GM12878 (cell line): Measurements from ENCODE around the gene RTN4RL1. TPM values are rescaled to one million over a fixed set of nuclear protein-coding genes. Genes with fewer than 3 reads are reported as not detected.

Source experiments
- ATAC-seq: fragments of 200-7000 bp; cut with Tn5 transposase; 3 replicates; pipeline ENCODE4 v1.9.1; 2020; ENCODE audit warnings: mild to moderate bottlenecking, moderate library complexity
- BruUV-seq: library from RNA; stranded (reverse); fragments of 400-500 nt; replicated peaks from 2 replicates; lab custom pipeline; 2021; lab: Mats Ljungman, UMichigan
- CTCF ChIA-PET: fragments of 300-600 bp; sonication (Branson Sonifier 250); formaldehyde crosslinking; extraction: SDS; loops from one replicate; lab custom pipeline; 2021; ENCODE audit warnings: inconsistent platforms; lab: Yijun Ruan, JAX
- POLR2A ChIA-PET: fragments of 350-600 bp; formaldehyde crosslinking; extraction: SDS; loops from one replicate; lab custom pipeline; 2021; ENCODE audit warnings: inconsistent platforms; lab: Charles Lee
- RAD21 ChIA-PET: fragments of 300-600 bp; sonication (Branson Sonifier 250); formaldehyde crosslinking; loops from one replicate; lab custom pipeline; 2023; ENCODE audit warnings: antibody characterized with exemption; ENCODE audit not compliant: unreplicated experiment; lab: Charles Lee
- SMC1A ChIA-PET: fragments of 300-600 bp; sonication (Branson Sonifier 250); formaldehyde crosslinking; loops from one replicate; lab custom pipeline; 2023; ENCODE audit not compliant: unreplicated experiment, uncharacterized antibody; lab: Charles Lee
- DNase-seq: peaks from one replicate; pipeline ENCODE4 v3.0.0-alpha.2; 2011; ENCODE audit warnings: low read depth, low spot score
- FAIRE-seq: peaks from 3 replicates; lab custom pipeline; 2011; peaks lifted over from hg19 to GRCh38; lab: Jason Lieb, UNC
- H2AFZ ChIP-seq: 2 replicates; pipeline ENCODE4 v1.6.0; 2011; ENCODE audit warnings: low read depth, low read length, control low read depth; ENCODE audit not compliant: control insufficient read depth
- H3K27ac ChIP-seq: 2 replicates; pipeline ENCODE4 v1.5.1; 2011; ENCODE audit warnings: control low read depth; ENCODE audit not compliant: control insufficient read depth, insufficient read depth
- H3K27me3 ChIP-seq, 2 experiments: replicated peaks in 1 of 2; 2 replicates each; pipeline versions ENCODE4 v1.6.0 to v1.6.1; 2011; ENCODE audit warnings: low read length in 1 of 2; ENCODE audit not compliant: control insufficient read depth in 2 of 2, insufficient read depth in 2 of 2
- H3K36me3 ChIP-seq, 2 experiments: 2 replicates each; pipeline ENCODE4 v1.5.1; 2011; ENCODE audit warnings: low read length in 1 of 2; ENCODE audit not compliant: control insufficient read depth in 2 of 2, insufficient read depth in 2 of 2
- H3K4me1 ChIP-seq: 2 replicates; pipeline ENCODE4 v1.6.1; 2011; ENCODE audit warnings: mild to moderate bottlenecking, low read length, moderate library complexity, mixed read lengths; ENCODE audit not compliant: control insufficient read depth, insufficient read depth
- H3K4me2 ChIP-seq: 2 replicates; pipeline ENCODE4 v1.6.0; 2011; ENCODE audit warnings: control low read depth; ENCODE audit not compliant: control insufficient read depth, insufficient read depth
- H3K4me3 ChIP-seq: fragments of 200-600 bp; sonication (generic); 2 replicates; pipeline ENCODE4 v1.5.1; 2016
- H3K79me2 ChIP-seq: 2 replicates; pipeline ENCODE4 v1.6.0; 2011; ENCODE audit warnings: low read length; ENCODE audit not compliant: control insufficient read depth, insufficient read depth
- H3K9ac ChIP-seq: 2 replicates; pipeline ENCODE4 v1.8.0; 2011; ENCODE audit warnings: low read length, control low read depth, mixed read lengths; ENCODE audit not compliant: control insufficient read depth, insufficient read depth
- H3K9me3 ChIP-seq: replicated peaks from 3 replicates; pipeline ENCODE4 v1.5.1; 2011; ENCODE audit warnings: mild to moderate bottlenecking, low read length; ENCODE audit not compliant: control insufficient read depth, insufficient read depth
- H4K20me1 ChIP-seq: 2 replicates; pipeline ENCODE4 v1.6.0; 2011; ENCODE audit not compliant: control insufficient read depth, insufficient read depth
- BMI1 ChIP-seq: fragments of 450-650 bp; IDR thresholded peaks from 2 replicates; pipeline ENCODE4 v1.6.1; 2016; ENCODE audit warnings: mild to moderate bottlenecking, moderate library complexity, borderline replicate concordance
- CHD4 ChIP-seq: fragments of 200-600 bp; sonication (generic); IDR thresholded peaks from 2 replicates; pipeline ENCODE4 v1.6.1; 2016; ENCODE audit warnings: mild to moderate bottlenecking
- E2F4 ChIP-seq: IDR thresholded peaks from 2 replicates; pipeline ENCODE4 v1.6.1; 2012; ENCODE audit warnings: low read depth, low read length, improper control_type of control experiment
- FOS ChIP-seq: IDR thresholded peaks from 3 replicates; pipeline ENCODE4 v1.6.1; 2011; ENCODE audit warnings: borderline replicate concordance; ENCODE audit not compliant: insufficient read length; ENCODE audit errors: extremely low read depth
- FOXM1 ChIP-seq: IDR thresholded peaks from 2 replicates; pipeline ENCODE4 v1.6.1; 2012; ENCODE audit warnings: low read depth, mild to moderate bottlenecking, inconsistent platforms, low read length, moderate library complexity
- MTA2 ChIP-seq: fragments of 450-650 bp; IDR thresholded peaks from 2 replicates; pipeline ENCODE4 v1.6.1; 2016; ENCODE audit warnings: low read depth, mild to moderate bottlenecking, moderate library complexity
- NFYA ChIP-seq: IDR thresholded peaks from 2 replicates; pipeline ENCODE4 v1.6.1; 2011; ENCODE audit warnings: low read depth, mild to moderate bottlenecking, low read length, improper control_type of control experiment, borderline replicate concordance
- NR2C1 ChIP-seq: fragments of 450-650 bp; IDR thresholded peaks from 2 replicates; pipeline ENCODE4 v1.6.1; 2017; ENCODE audit warnings: antibody characterized with exemption, mild to moderate bottlenecking, moderate library complexity
- RAD51 ChIP-seq: fragments of 450-650 bp; IDR thresholded peaks from 2 replicates; pipeline ENCODE4 v1.6.1; 2016; ENCODE audit warnings: moderate library complexity, mild to moderate bottlenecking, inconsistent platforms
- RELB ChIP-seq: fragments of 450-650 bp; IDR thresholded peaks from 2 replicates; pipeline ENCODE4 v1.6.1; 2017; ENCODE audit warnings: low read depth, mild to moderate bottlenecking, moderate library complexity
- SKIL ChIP-seq: fragments of 450-650 bp; IDR thresholded peaks from 2 replicates; pipeline ENCODE4 v1.6.1; 2017; ENCODE audit warnings: mild to moderate bottlenecking, low read depth, inconsistent platforms; ENCODE audit not compliant: poor library complexity, severe bottlenecking
- SMAD1 ChIP-seq: fragments of 450-650 bp; IDR thresholded peaks from 2 replicates; pipeline ENCODE4 v1.6.1; 2018; ENCODE audit warnings: mild to moderate bottlenecking, low read depth; ENCODE audit not compliant: partially characterized antibody
- SREBF1 ChIP-seq: IDR thresholded peaks from 2 replicates; pipeline ENCODE4 v1.6.1; 2012; ENCODE audit warnings: mild to moderate bottlenecking, low read length
- SRF ChIP-seq, 2 experiments: IDR thresholded peaks; 2 replicates each; pipeline ENCODE4 v1.6.1; 2011; ENCODE audit warnings: low read depth in 2 of 2, low read length in 2 of 2, mild to moderate bottlenecking in 1 of 2, moderate library complexity in 1 of 2
- SUPT20H ChIP-seq: IDR thresholded peaks from 2 replicates; pipeline ENCODE4 v1.6.1; 2011; ENCODE audit warnings: low read depth, mild to moderate bottlenecking, low read length, moderate library complexity, borderline replicate concordance; ENCODE audit not compliant: control insufficient read depth
- TARDBP ChIP-seq: IDR thresholded peaks from 2 replicates; pipeline ENCODE4 v1.6.1; 2016; ENCODE audit warnings: borderline replicate concordance
- TBL1XR1 ChIP-seq: IDR thresholded peaks from 2 replicates; pipeline ENCODE4 v1.6.1; 2012; ENCODE audit warnings: low read depth, low read length, improper control_type of control experiment
- TCF7 ChIP-seq: IDR thresholded peaks from 2 replicates; pipeline ENCODE4 v1.6.1; 2014; ENCODE audit warnings: antibody characterized with exemption, borderline replicate concordance
- WGBS: methylation state at CpG from one replicate; pipeline ENCODE4 v1.1.6; 2016; ENCODE audit warnings: low lambda C conversion rate; ENCODE audit not compliant: insufficient replicate concordance, insufficient coverage; ENCODE audit errors: missing lambda C conversion rate; 5-methylcytosine and 5-hydroxymethylcytosine counted together
- in situ Hi-C: fragments of 300-500 bp; cut with MboI; formaldehyde crosslinking; loops from 9 replicates; pipeline ENCODE4 v1.14.3; 2018; ENCODE audit warnings: mixed read lengths
- intact Hi-C: fragments of 100-400 bp; cut with micrococcal nuclease; formaldehyde crosslinking; loops from one replicate; pipeline ENCODE4 v1.14.2; 2022; ENCODE audit not compliant: unreplicated experiment
- polyA plus RNA-seq, 11 experiments: library from polyadenylated mRNA; depleted of rRNA in 4 of 11; unstranded in 6 of 11; stranded (reverse) in 5 of 11; fragments of >200 nt; fragmentation: Nextera tagmentation in 4 of 11; fragmentation: Illumina TruSeq in 1 of 11; extraction: Ambion mirVana in 4 of 11; extraction: Trizol in 1 of 11; gene quantifications; 1 replicate in 1 of 11; 2 replicates in 10 of 11; pipeline versions ENCODE4 v1.2.1 to v1.2.3, GENCODE V29; 2011 to 2016; ENCODE audit warnings: inconsistent platforms in 2 of 11, missing spikeins in 2 of 11, low read depth in 1 of 11
- total RNA-seq, 4 experiments: library from RNA; depleted of rRNA in 3 of 4; stranded (reverse); fragments of >200 nt in 3 of 4; fragmentation: Illumina TruSeq in 1 of 4; extraction: Trizol in 1 of 4; gene quantifications; 2 replicates each; pipeline versions ENCODE4 v1.2.1 to v1.2.3, GENCODE V29; 2013 to 2021

The RTN4RL1 gene
- total and polyA plus RNA-seq, 10 of the 15 experiments (the other 5 are each of a cell fraction or from before 2014, with no cell fraction given), result 0.08 to 0.11 (median 0.10) TPM; not detected in 7

GRCh38 chr17:2029911-2030778 is 5.0 kb upstream of the RTN4RL1 start, which contains the start of gene DPH1:
Gene DPH1, plus strand, starts transcription at chr17:2030153. Its CDS starts 17 bp downstream, at chr17:2030170.
- ChIA-PET RAD21 (interaction anchor here (1.5 kb wide), 1 partner anchor 121 kb away, joined by 3 read pairs; no protein-coding TSS in a partner anchor), SMC1A (interaction anchor here (0.9 to 2.9 kb wide), 6 partner anchors 10 to 353 kb away, joined by 3 to 6 read pairs (median 3); no protein-coding TSS in a partner anchor), CTCF (interaction anchor here (1.2 to 3.1 kb wide), 4 partner anchors 8 to 309 kb away, joined by 3 to 12 read pairs (median 4); no protein-coding TSS in a partner anchor), POLR2A (no interaction called here)
- BruUV-seq, result no TSS peak
- Histone ChIP-seq H3K36me3 (no peaks in the 10 kb centered on the region), H3K4me2 (peak within 1 kb of the TSS; percentile 86), H4K20me1 (no peaks in the 10 kb centered on the region), H3K79me2 (peaks cover 10% of the 10 kb centered on the region), H3K27me3 (peaks cover 3 to 4% of the 10 kb centered on the region in 2 experiments), H3K4me3 (peak within 1 kb of the TSS; percentile 99), H2AFZ (peak within 1 kb of the TSS; percentile 91), H3K9me3 (no peaks in the 10 kb centered on the region), H3K9ac (peak within 1 kb of the TSS; percentile 84), H3K27ac (peak within 1 kb of the TSS; percentile 51), H3K4me1 (peaks cover 11% of the 10 kb centered on the region)
- peak; percentile 97 for ATAC-seq
- DNase-seq, result peak; percentile 61
- in situ Hi-C loops (no loop called here), intact Hi-C loops (loop anchor here (1.0 to 2.0 kb wide), 2 partner anchors 40 to 121 kb away; no protein-coding TSS in a partner anchor)
- FAIRE-seq, result peak; percentile 98
- whole genome bisulfite sequencing, result under 1% methylated on average over 59 of the region's 59 CpGs
- no peak for TF ChIP-seq SKIL
- no peak for TF ChIP-seq NFYA
- no peak for TF ChIP-seq E2F4
- no peak for TF ChIP-seq BMI1
- no peak for TF ChIP-seq FOS
- TF ChIP-seq RELB, result peak; percentile 98
- TF ChIP-seq SREBF1, result no peak
- no peak for TF ChIP-seq CHD4
- peak; percentile 97 to 100 for TF ChIP-seq SRF (IDR thresholded peaks at IDR 0.05; ENCODE audit: low read depth in 2 of 2, low read length in 2 of 2)
- TF ChIP-seq SUPT20H, result no peak
- no peak for TF ChIP-seq TCF7
- peak; percentile 88 for TF ChIP-seq TARDBP
- TF ChIP-seq SMAD1, result no peak
- no peak for TF ChIP-seq FOXM1
- TF ChIP-seq NR2C1, result peak; percentile 64; the same call in 1 of the 2 replicates
- TF ChIP-seq RAD51, result peak; percentile 91
- no peak for TF ChIP-seq MTA2
- TF ChIP-seq TBL1XR1, result no peak; the same call in 1 of the 2 replicates
